HG03108 (cell line): ENCODE data around the gene FAM174C.

Experiments
- ATAC-seq: cut with Tn5 transposase; IDR thresholded peaks from one replicate; pipeline ENCODE4 v1.9.1; 2021; ENCODE audit warnings: moderate library complexity; ENCODE audit not compliant: unreplicated experiment

Gene FAM174C

DNA sequence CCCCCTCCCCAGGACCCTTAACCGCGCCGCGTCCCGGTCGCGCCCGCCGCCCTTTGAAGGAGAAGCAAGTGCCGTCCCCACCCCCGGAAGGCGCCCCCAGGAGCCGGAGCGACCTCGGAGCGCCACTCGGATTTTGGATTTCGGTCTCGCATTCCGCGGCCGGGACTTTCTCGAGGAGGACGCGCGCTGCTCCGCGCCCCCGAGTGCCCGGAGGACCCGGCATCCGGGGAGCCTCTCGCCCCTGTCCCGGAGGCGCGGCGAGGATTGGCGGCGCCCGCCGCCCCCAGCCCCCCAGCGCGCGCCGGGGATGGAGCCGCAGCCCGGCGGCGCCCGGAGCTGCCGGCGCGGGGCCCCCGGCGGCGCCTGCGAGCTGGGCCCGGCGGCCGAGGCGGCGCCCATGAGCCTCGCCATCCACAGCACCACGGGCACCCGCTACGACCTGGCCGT, 25.3 kb upstream of the FAM174C start:
- ATAC-seq, result no peak

DNA sequence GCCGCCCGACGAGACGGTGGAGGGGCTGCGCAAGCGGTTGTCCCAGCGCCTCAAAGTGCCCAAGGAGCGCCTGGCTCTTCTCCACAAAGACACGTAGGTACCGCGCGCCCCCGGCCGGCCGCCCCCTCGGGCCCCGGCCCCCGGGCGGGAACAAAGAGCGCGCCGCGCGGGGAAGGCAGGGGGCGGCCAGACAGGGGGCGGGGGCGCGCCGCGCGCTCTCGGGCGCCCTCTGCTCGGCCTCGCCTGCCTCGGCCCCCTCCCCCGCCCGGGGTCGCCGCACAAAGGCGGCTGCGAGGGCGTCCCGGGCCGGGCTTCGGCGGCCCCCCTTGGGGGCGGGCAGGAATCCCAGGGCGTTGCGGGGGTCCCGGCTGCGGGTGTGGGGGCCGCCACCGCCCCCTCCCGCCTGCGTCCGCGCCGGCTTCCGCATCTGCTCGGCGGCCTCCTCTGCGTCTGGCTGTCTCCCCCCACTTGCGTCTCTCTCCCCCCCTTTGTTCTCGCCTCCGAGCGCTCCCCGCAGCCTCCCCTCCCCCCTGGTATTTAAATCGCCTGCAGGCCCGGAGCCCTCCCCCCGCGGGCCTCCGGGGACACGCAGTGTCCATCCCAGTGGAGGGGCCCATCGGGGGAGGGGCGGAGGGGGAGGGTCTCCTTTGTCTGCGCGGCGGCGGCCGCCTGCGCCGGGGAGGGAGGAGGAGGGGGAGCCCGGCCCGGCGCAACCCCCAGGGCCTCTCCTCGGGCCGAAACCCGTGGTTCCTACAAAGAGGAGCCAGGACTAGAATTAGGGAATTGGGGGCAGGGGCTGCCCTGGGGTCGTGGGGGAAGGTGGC, 24.7 kb upstream of the FAM174C start:
- ATAC-seq, result no peak

DNA sequence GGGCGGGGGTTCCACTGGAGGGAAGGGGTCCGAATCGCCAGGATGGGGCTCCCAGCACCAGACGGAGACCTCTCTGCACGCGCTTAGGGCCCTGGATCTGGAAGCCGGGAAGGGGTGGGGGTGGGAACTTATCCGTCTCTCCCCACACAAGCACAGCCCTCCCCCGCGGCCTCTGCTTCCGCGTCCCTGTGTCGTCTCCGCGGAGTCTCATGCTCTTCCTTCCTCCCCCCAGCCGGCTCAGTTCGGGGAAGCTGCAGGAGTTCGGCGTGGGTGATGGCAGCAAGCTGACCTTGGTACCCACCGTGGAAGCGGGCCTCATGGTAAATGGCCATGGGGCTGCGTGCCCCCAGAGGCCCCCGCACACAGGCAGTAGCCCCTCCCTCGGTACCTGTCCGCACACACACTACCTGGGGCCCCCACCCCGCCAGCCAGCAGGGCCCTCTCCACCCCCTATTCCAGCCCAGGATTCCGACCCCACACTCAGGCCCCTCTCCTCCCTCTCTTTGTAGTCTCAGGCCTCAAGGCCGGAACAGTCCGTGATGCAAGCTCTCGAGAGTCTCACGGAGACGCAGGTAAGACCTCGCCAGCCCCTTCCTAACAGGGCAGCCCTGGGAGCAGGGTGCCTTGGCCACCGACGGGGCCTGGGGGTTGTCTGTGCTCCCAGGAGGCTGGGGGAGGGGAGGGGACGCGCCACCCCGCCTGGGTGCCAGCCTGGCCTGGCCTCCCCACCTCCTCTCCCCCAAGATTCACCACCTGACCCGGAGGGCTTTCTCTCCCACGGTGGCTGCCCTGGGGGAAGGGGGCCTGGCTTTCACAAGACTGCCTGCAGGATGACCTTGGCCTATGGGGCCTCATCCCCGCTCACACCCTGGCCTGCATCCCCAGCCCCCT, 23.8 kb upstream of the FAM174C start:
- ATAC-seq, result no peak

DNA sequence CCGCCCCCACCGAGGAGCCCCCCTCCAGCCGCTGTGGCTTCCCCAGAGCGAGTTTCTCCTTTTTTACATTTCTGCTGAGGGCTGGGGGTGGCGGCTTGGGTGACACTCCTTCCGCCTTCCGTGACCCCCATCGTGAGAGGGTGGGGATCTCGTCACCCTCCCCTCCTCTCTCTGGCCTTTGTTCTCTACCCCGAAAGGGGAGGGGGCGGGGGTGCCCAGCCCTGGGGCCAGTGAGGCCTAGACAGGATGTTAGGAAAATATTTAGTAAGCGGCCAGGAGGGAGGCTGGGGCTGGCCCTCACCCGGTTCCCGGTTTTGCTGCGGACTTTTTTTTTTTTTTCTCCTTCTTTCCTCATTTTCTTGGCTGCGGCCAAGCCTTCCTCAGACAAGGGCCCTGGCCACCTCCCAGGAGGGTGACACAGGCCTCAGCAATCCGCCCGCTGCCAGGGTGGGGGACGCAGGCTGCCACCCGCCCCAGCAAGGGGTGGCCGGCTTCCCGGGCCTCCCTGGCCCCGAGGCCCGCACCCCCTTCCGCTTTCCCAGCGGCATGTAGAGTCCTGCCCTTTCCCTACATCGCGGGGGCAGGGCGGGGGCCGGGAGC, 23.0 kb upstream of the FAM174C start:
- ATAC-seq, result no peak

DNA sequence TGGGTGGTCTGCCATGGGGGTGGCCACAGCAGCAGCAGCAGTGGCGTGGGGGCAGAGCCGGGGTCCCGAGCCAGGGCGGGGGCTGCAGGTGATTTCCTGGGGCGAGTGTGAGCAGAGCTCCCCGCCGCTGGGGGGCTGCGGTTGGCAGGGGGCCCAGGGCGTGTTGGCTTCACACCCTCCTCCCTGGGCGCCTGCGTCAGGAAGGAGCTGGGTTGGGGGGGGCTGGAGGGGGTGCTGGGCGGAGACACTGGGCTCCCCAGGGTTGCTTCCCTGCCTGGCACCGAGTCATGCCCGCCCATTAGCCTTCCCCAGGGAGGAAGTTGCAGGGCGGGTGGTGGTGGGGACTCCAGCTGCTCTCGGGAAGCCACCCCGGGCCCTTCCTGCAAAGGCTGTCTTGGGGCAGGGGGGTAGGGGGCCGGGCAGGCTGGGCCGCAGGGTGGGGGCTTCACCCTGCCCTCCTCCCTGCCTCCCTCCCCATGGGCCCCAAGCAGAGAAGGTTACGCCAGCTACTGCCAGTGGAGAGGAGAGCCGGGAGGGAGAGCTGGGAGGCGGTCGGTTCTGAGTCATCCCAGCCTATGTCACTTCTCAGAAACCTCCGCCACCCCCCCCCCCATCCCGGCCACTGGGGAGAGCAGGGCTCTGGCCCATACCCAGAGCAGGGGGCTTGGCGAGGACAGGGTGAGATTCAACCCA, 22.4 kb upstream of the FAM174C start:
- ATAC-seq, result no peak

DNA sequence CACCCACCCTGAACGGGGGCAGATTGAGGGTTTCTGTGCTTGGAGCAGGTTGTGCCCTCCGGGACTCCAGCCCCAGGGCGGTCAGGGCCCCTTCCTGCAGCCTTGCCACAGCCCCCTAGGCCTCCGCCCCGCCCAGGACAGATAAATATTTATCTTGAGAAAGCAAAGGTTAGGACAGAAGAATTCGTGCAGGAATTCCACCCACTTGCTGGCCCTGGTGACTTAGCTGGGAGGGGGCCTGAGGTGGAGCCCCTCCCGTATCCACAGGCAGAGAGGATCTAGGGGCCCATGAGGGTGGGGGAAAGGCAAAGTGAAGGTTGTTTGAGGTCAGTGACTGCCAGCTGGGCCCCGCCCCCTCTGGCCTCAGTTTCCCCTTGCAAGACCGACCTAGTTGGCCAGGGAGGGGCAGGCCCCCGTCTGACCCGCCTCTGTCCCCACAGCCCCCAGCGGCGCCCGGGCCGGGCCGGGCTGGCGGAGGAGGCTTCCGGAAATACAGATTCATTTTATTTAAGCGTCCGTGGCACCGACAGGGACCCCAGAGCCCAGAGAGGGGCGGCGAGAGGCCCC, 21.7 kb upstream of the FAM174C start:
- ATAC-seq, result no peak

DNA sequence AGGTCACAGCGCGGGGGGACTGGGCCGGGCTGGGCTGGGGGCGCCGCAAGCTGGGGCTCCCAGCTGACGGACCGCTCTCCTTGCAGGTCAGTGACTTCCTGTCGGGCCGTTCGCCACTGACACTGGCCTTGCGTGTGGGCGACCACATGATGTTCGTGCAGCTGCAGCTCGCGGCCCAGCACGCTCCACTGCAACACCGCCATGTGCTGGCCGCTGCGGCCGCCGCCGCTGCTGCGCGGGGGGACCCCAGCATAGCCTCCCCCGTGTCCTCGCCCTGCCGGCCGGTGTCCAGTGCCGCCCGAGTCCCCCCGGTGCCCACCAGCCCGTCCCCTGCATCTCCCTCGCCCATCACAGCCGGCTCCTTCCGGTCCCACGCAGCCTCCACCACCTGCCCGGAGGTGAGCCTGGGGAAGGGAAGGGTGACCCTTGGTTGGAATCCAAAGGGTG, 21.2 kb upstream of the FAM174C start:
- ATAC-seq, result no peak

DNA sequence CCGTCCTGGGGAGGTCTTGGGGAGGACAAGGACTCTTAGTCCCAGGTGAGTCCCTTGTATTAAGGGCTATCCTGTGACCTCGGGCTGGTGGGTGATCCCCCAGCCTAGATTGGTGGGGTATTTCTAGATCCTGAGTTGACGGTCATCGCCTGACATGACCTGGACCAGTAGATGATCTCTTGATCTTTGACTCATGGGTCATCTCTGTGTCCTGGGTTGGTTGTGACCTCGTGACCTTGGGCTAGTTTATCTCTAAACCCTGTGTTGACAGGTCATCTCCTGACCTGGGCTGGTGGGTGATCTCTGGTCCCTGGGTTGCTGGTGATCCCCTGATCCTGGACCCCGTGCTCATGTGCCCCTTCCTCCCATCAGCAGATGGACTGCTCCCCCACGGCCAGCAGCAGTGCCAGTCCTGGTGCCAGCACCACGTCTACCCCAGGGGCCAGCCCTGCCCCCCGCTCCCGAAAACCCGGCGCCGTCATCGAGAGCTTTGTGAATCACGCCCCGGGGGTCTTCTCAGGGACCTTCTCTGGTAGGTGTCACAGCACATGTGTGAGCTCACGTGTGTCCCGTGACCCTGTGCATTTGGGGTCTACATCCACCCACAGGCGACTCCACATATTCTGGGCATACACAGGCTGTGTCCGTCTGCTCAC, 20.7 kb upstream of the FAM174C start:
- no peak for ATAC-seq

DNA sequence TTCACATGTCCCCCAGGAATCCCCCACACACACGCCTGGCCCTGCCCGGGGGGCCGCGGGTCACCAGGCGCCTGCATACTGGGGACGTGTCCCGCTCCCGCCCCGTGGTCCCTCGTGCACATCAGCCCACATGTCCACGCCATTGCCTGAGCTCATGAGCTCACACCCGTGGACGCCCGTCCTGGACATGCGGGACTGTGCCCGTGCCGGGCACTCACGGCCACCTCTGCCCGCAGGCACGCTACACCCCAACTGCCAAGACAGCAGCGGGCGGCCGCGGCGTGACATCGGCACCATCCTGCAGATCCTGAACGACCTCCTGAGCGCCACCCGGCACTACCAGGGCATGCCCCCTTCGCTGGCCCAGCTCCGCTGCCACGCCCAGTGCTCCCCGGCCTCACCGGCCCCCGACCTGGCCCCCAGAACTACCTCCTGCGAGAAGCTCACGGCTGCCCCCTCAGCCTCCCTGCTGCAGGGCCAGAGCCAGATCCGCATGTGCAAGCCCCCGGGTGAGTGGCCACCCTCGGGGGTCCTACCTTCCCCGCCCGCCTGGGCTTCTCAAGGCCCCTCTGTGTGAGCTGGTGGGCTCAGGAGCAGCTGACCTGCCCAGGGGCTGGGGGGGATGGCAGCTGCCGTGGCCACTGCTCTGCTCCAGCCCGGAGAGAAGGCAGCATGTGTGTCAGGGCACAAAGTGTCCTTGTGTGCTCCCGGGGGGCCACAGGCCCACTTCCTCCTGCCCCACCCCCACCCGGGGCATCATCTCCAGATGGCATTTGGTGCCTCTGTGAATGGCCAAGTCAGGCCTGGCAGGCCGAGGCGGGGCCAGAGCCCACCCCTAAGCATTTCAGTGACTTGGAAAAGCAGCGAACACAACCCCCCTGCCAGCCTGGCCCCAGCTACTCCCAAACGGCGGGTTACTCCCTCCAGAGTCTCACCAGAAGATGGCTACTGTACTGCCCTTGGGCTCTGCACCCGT, 19.9 kb upstream of the FAM174C start:
- ATAC-seq, result no peak

DNA sequence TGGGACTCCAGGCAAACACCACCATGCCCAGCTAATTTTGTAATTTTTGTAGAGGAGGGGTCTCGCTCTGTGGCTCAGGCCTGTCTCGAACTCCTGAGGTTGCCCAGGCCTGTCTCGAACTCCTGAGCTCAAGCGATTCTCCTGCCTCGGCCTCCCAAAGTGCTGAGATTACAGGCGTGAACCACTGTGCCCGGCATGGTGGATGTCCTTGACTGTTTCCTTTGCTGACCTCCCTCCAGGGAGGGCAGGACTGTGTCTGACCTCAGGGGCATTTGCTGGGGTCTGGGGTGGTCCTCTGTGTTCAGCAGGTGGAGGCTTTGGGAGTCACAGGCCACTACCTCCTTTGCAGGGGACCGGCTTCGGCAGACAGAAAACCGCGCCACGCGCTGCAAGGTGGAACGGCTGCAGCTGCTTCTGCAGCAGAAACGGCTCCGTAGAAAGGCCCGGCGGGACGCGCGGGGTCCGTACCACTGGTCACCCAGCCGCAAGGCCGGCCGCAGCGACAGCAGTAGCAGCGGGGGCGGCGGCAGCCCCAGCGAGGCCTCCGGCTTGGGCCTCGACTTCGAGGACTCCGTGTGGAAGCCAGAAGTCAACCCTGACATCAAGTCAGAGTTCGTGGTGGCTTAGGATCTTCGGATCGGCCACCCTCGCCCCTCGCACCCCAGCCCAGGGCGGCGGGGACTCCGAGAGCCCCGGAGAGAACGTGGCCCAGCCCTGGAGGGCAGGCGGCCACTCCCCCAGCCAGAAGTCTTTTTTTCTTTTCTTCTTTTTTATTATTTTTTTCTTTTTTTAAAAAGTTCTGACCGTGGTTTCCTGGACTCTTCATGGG, 18.5 kb upstream of the FAM174C start:
- ATAC-seq, result no peak

DNA sequence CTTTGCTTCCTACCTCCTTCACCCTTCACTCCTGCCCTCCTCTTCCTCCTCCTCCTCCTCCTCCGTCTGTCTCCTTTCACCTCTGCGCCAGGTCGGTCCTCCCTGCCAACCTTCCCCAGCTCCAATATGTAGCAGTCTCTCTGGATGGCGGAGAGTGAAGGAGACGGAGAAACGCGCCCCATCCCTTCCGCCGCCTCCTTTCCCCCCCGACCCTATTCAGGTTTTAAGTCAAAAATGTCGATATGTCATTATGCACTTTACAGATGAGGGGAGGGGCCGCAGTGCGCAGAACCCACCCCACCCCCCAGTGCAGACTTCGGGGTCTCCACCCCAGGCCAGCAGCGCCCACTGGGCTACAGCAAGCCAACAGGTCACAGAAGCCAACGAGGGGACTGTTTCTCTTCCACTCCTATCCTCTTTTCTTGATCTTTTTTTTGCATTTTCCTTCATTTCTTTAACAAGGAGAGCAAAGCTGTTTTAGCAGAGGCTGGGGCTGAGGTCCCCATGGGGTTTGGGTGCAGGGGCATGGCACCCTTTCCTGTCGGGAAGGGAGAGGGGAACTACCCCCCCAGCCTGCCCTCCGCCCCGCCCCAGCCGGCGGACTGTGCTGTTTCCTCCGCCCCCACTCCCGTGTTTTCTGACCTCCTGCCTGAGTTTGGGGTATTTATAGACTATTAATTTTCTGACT, 17.7 kb upstream of the FAM174C start:
- ATAC-seq, result no peak

DNA sequence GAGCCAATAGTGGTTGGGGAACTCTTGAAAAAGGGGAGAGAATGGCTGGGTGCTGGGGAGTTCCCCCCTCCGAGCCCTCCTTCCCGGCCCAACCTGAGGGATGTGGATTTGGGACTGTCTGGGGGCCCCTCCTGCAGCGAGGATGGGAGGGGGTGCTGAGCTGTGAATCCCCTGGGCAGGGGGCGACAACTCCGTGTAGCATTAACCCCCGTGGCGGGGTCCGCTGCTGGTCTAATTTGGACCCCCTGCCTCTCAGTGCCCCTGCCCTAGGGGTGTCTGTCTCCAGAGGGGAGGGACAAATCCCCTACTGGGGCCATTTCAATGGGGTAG, 17.2 kb upstream of the FAM174C start:
- no peak for ATAC-seq

DNA sequence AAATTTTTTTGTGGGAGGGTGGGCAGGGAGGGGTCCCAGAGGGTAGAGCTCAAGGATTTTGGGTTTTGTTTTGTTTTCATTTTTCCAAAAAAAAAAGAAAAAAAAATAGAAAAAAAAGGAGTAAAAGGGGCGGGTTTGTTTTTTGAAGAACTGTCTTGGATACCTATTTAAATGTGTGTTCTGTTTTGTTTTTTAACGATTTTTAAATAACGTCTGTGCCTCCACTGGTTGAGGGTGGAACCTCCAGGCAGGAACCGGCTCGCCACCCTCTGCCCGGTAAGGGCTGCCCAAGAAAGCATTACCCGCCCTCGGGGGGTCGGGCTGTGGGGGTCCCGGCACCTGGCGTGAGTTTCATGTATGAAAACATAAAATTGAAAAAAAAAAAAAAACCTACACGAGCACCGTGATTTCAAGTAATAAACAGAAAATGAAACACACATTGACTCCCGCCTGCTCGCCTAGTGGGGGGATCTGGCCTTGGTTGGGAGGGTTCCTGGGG, 16.6 kb upstream of the FAM174C start:
- ATAC-seq, result no peak

DNA sequence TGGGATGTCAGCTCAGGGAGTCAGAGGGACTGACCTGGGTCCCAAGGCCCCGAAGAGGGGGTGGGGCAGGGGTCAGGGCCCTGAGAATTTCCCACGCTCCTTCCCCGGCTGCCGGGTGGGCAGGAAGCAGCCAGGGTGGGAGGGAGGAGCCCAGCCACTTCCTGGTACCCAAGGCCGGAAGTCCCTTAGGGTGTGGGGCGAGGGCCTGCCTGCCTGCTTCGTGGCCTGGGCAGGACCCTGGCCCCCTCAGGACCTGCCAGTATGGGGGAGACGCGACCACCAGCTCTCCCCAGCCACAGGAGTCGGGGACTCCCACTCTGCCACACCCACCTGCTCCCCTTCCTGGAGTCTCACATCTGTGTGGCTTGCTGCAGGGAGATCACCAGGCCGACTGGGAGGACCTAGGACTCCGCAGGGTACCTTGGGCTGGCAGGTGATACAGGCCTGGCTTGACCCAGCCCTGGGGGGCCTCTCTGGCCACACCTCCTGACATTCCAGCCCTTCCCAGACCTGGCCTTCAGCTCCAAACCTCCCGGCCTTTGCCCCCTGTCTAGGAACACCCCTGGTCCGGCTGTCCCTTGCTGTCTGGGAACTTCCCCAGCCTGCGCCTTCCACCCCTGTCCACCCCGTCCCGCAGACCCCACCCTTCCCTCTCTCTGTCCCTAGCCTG, 16.0 kb upstream of the FAM174C start:
- ATAC-seq, result peak; percentile 22

DNA sequence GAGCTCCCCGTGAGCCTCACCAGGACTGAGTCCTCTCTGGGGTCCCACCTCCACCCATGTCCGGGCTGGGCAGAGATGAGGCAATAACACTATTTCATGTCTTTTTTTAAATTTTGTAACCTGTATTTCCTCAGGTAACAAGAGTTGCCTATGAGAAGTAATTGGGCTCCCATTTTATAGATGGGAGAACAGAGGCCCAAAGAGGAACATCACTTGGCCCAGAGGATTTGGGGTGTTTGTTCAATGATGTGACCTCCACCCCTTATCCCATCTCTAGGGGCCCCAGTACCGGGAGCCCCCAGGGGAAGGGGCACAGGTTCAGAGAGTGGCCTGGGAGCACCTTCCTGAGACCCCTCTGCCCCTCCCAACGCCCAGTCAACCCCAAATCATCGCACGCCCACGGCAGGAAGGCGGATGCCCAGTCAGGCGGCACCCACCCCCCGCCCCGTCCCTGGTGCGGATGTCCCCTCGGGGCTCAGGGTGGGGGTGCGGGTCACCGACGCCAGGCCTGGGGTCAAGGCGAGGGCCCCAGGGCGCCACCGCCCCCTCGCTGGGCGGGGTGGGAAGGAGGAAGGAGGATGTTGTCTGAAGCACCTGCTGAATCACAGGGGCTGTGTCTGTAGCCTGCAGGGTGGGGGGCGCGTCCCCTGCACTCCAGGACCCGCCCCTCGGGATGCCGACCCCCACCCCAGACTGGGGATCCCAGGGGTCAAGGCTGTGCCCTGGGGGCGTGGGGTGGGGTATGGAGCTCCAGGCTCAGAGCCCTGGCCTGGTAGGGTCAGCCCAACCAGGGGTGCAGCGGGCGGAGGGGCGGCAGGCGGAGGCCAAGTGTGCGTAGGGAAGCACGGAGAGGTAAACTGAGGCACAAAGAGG, 15.2 kb upstream of the FAM174C start:
- ATAC-seq, result peak; percentile 7
